A673 (cell line): ENCODE data around the gene OR9I1. TPM values are rescaled to one million over a fixed set of nuclear protein-coding genes. Genes with fewer than 3 reads are reported as not detected.

Experiments
- total RNA-seq: library from RNA; stranded (reverse); gene quantifications from 2 replicates; pipeline ENCODE4 v1.2.3, GENCODE V29; 2021

Gene OR9I1
- total RNA-seq, 1 experiment from 2014 or later: not detected

Other genes with a start within 250 kb of the OR9I1 start
- gene OR9Q1, start 101.6 kb downstream of the OR9I1 start, total RNA-seq: not detected in 2 replicates
- not detected in 2 replicates for gene OR6Q1, start 94.6 kb downstream of the OR9I1 start, total RNA-seq
- not detected in 2 replicates for gene OR9Q2, start 63.5 kb upstream of the OR9I1 start, total RNA-seq
- gene OR1S2, start 78.6 kb upstream of the OR9I1 start, total RNA-seq: not detected in 2 replicates
- gene OR1S1, start 87.2 kb upstream of the OR9I1 start, total RNA-seq: not detected in 2 replicates
- gene OR10Q1, start 103.4 kb upstream of the OR9I1 start, total RNA-seq: not detected in 2 replicates
- gene OR10W1, start 142.7 kb upstream of the OR9I1 start, total RNA-seq: not detected in 2 replicates
- gene OR5B17, start 233.5 kb upstream of the OR9I1 start, total RNA-seq: not detected in 2 replicates